Measurements from ENCODE around the gene CHGA.

Gene CHGA

GRCh38 chr14:92932448-92933395 is 9.8 kb downstream of the CHGA start:
- no peak overlapping the region for H3K27ac ChIP-seq (ENCODE audit: low read length)
- no peaks in the 10 kb centered on the region for H3K4me1 ChIP-seq (ENCODE audit: control insufficient read depth in 1 of 2, insufficient read depth in 2 of 2, low read length in 2 of 2)
- no peaks in the 10 kb centered on the region for H3K27me3 ChIP-seq (ENCODE audit: low read depth, low read length)
- no peak overlapping the region for H3K4me3 ChIP-seq (ENCODE audit: low read depth in 1 of 2, low read length in 2 of 2)
- H3K9me3 ChIP-seq (ENCODE audit: control insufficient read depth in 1 of 2, low read length in 2 of 2), result no peaks in the 10 kb centered on the region
- peaks cover 5 to 25% of the 10 kb centered on the region in 2 donors for H3K36me3 ChIP-seq (ENCODE audit: control insufficient read depth in 1 of 2, insufficient read depth in 2 of 2, low read length in 2 of 2)

DNA sequence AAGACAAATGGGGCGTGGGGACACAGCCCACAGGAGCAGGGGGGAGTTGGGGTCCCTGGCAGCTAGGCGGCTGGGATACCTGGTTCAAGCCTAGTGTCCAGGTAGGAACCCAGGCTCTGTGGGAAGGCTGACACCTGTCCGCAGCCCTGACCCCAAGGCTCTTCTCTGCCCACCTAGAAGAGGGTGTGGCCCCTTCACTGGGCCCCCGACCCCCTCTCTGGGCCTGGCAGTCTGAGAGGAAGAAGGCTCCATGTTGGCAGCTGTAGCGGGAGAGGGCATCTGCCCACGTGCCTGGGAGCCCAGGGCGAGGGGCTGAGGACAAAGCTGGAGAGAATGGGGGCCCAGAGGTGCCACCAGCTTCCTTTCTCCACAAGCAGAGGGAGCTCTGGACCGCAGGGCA is 10.5 kb downstream of the CHGA start:
- Histone ChIP-seq H3K27me3 (ENCODE audit: low read depth, low read length) (no peaks in the 10 kb centered on the region), H3K4me3 (ENCODE audit: low read depth in 1 of 2, low read length in 2 of 2) (no peak overlapping the region), H3K4me1 (ENCODE audit: control insufficient read depth in 1 of 2, insufficient read depth in 2 of 2, low read length in 2 of 2) (no peaks in the 10 kb centered on the region), H3K27ac (ENCODE audit: low read length) (no peak overlapping the region), H3K9me3 (ENCODE audit: control insufficient read depth in 1 of 2, low read length in 2 of 2) (no peaks in the 10 kb centered on the region), H3K36me3 (ENCODE audit: control insufficient read depth in 1 of 2, insufficient read depth in 2 of 2, low read length in 2 of 2) (peaks cover 5 to 25% of the 10 kb centered on the region in 2 donors)

- no peaks in the 10 kb centered on the region for H3K27me3 ChIP-seq (ENCODE audit: low read depth, low read length)
- peaks cover 5 to 33% of the 10 kb centered on the region in 2 donors for H3K36me3 ChIP-seq (ENCODE audit: control insufficient read depth in 1 of 2, insufficient read depth in 2 of 2, low read length in 2 of 2)
Observed at GRCh38 chr14:92934196-92935085, 11.5 kb downstream of the CHGA start.

GRCh38 chr14:92935446-92935845 is 12.5 kb downstream of the CHGA start:
- H3K36me3 ChIP-seq (ENCODE audit: control insufficient read depth in 1 of 2, insufficient read depth in 2 of 2, low read length in 2 of 2), result peaks cover 5 to 40% of the 10 kb centered on the region in 2 donors
- no peak overlapping the region for H3K4me3 ChIP-seq (ENCODE audit: low read depth in 1 of 2, low read length in 2 of 2)
- H3K9me3 ChIP-seq (ENCODE audit: control insufficient read depth in 1 of 2, low read length in 2 of 2), result no peaks in the 10 kb centered on the region
- H3K27ac ChIP-seq (ENCODE audit: low read length), result no peak overlapping the region
- no peaks in the 10 kb centered on the region for H3K4me1 ChIP-seq (ENCODE audit: control insufficient read depth in 1 of 2, insufficient read depth in 2 of 2, low read length in 2 of 2)
- no peaks in the 10 kb centered on the region for H3K27me3 ChIP-seq (ENCODE audit: low read depth, low read length)

More at GRCh38 chr14:92934196-92935085, 11.5 kb downstream of the CHGA start:
- H3K27ac ChIP-seq (ENCODE audit: low read length), result no peak overlapping the region
- H3K9me3 ChIP-seq (ENCODE audit: control insufficient read depth in 1 of 2, low read length in 2 of 2), result no peaks in the 10 kb centered on the region
- no peaks in the 10 kb centered on the region for H3K4me1 ChIP-seq (ENCODE audit: control insufficient read depth in 1 of 2, insufficient read depth in 2 of 2, low read length in 2 of 2)
- no peak overlapping the region for H3K4me3 ChIP-seq (ENCODE audit: low read depth in 1 of 2, low read length in 2 of 2)

DNA sequence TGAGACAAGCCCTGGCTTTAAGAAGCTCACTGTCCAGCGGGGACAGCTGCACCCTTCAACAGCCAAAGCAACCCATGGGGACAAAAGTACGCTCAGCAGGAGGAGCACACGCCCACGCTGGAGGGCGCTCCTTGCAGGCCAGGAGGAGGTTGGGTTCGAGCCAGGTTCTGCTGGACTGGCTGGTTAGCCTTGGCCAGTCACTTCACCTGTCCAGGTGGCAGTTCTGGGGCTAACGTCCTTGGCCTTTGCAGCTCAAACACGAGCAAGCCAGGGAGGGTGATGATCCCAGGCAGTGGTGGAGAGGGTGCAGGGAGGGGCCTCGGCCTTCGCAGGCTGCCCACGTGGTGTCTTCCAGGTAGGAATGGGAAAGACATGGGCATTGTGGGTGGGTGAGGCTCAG is 13.1 kb downstream of the CHGA start:
- no peak overlapping the region for H3K27ac ChIP-seq (ENCODE audit: low read length)
- H3K9me3 ChIP-seq (ENCODE audit: control insufficient read depth in 1 of 2, low read length in 2 of 2), result no peaks in the 10 kb centered on the region
- H3K4me3 ChIP-seq (ENCODE audit: low read depth in 1 of 2, low read length in 2 of 2), result no peak overlapping the region
- no peaks in the 10 kb centered on the region for H3K4me1 ChIP-seq (ENCODE audit: control insufficient read depth in 1 of 2, insufficient read depth in 2 of 2, low read length in 2 of 2)
- H3K27me3 ChIP-seq (ENCODE audit: low read depth, low read length), result no peaks in the 10 kb centered on the region
- H3K36me3 ChIP-seq (ENCODE audit: control insufficient read depth in 1 of 2, insufficient read depth in 2 of 2, low read length in 2 of 2), result peaks cover 5 to 42% of the 10 kb centered on the region in 2 donors

GRCh38 chr14:92937051-92937937 is 14.3 kb downstream of the CHGA start:
- no peaks in the 10 kb centered on the region for H3K4me1 ChIP-seq (ENCODE audit: control insufficient read depth in 1 of 2, insufficient read depth in 2 of 2, low read length in 2 of 2)
- H3K27ac ChIP-seq (ENCODE audit: low read length), result no peak overlapping the region
- peaks cover 12 to 54% of the 10 kb centered on the region in 2 donors for H3K36me3 ChIP-seq (ENCODE audit: control insufficient read depth in 1 of 2, insufficient read depth in 2 of 2, low read length in 2 of 2)
- H3K4me3 ChIP-seq (ENCODE audit: low read depth in 1 of 2, low read length in 2 of 2), result no peak overlapping the region
- H3K27me3 ChIP-seq (ENCODE audit: low read depth, low read length), result no peaks in the 10 kb centered on the region
- H3K9me3 ChIP-seq (ENCODE audit: control insufficient read depth in 1 of 2, low read length in 2 of 2), result no peaks in the 10 kb centered on the region

- Histone ChIP-seq H3K9me3 (ENCODE audit: control insufficient read depth in 1 of 2, low read length in 2 of 2) (no peaks in the 10 kb centered on the region), H3K4me3 (ENCODE audit: low read depth in 1 of 2, low read length in 2 of 2) (no peak overlapping the region), H3K27me3 (ENCODE audit: low read depth, low read length) (no peaks in the 10 kb centered on the region), H3K27ac (ENCODE audit: low read length) (no peak overlapping the region), H3K4me1 (ENCODE audit: control insufficient read depth in 1 of 2, insufficient read depth in 2 of 2, low read length in 2 of 2) (no peaks in the 10 kb centered on the region), H3K36me3 (ENCODE audit: control insufficient read depth in 1 of 2, insufficient read depth in 2 of 2, low read length in 2 of 2) (peaks cover 15 to 64% of the 10 kb centered on the region in 2 donors)
Observed at GRCh38 chr14:92938235-92938875, 15.4 kb downstream of the CHGA start.

DNA sequence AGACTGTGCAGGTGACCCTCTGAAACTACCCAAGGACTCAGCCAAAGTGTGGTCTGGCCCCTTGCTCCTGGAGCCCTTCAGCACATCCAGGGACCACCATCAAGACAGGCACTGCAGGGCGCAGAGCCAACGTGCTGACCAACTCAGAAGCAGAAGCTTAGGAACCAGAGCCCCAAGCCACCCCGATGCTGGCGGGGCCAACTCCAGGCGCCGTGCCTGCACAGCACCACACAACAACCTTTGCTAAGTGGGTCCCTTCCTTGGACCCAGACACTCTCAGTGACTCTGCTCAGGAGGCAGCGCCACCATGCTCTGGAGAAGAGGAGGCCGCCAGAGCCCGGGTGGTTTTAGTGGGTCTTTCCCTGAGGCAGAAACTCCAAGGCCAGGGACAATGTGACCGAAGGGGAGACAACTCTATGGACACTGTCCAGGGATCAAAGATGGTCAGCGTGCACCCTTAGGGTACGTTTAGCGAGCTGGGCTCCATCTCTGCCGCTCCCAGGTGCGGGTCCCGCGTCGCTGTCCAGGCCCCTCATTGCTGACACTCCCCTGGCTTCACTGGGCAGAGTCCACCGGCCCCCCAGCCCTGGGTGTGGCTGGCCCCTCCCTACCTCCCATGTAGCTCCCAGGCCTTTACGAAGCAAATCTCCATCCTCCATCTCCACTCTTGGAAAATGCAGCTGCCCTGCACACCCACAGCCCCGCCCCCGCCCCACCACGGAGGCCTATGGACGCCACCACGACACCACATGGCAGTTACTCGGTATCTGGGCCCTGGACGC is 16.1 kb downstream of the CHGA start:
- Histone ChIP-seq H3K36me3 (ENCODE audit: control insufficient read depth in 1 of 2, insufficient read depth in 2 of 2, low read length in 2 of 2) (peaks cover 18 to 71% of the 10 kb centered on the region in 2 donors), H3K4me1 (ENCODE audit: control insufficient read depth in 1 of 2, insufficient read depth in 2 of 2, low read length in 2 of 2) (no peaks in the 10 kb centered on the region), H3K27ac (ENCODE audit: low read length) (no peak overlapping the region), H3K4me3 (ENCODE audit: low read depth in 1 of 2, low read length in 2 of 2) (no peak overlapping the region), H3K9me3 (ENCODE audit: control insufficient read depth in 1 of 2, low read length in 2 of 2) (no peaks in the 10 kb centered on the region), H3K27me3 (ENCODE audit: low read depth, low read length) (no peaks in the 10 kb centered on the region)

GRCh38 chr14:92939699-92940098 is 16.7 kb downstream of the CHGA start:
- Histone ChIP-seq H3K27me3 (ENCODE audit: low read depth, low read length) (no peaks in the 10 kb centered on the region), H3K36me3 (ENCODE audit: control insufficient read depth in 1 of 2, insufficient read depth in 2 of 2, low read length in 2 of 2) (peaks cover 21 to 76% of the 10 kb centered on the region in 2 donors), H3K4me3 (ENCODE audit: low read depth in 1 of 2, low read length in 2 of 2) (no peak overlapping the region), H3K4me1 (ENCODE audit: control insufficient read depth in 1 of 2, insufficient read depth in 2 of 2, low read length in 2 of 2) (no peaks in the 10 kb centered on the region), H3K27ac (ENCODE audit: low read length) (no peak overlapping the region), H3K9me3 (ENCODE audit: control insufficient read depth in 1 of 2, low read length in 2 of 2) (no peaks in the 10 kb centered on the region)

GRCh38 chr14:92940543-92940942 is 17.6 kb downstream of the CHGA start:
- Histone ChIP-seq H3K4me1 (ENCODE audit: control insufficient read depth in 1 of 2, insufficient read depth in 2 of 2, low read length in 2 of 2) (no peaks in the 10 kb centered on the region), H3K9me3 (ENCODE audit: control insufficient read depth in 1 of 2, low read length in 2 of 2) (no peaks in the 10 kb centered on the region), H3K27ac (ENCODE audit: low read length) (no peak overlapping the region), H3K27me3 (ENCODE audit: low read depth, low read length) (no peaks in the 10 kb centered on the region), H3K36me3 (ENCODE audit: control insufficient read depth in 1 of 2, insufficient read depth in 2 of 2, low read length in 2 of 2) (peaks cover 21 to 80% of the 10 kb centered on the region in 2 donors), H3K4me3 (ENCODE audit: low read depth in 1 of 2, low read length in 2 of 2) (no peak overlapping the region)

All from muscle layer of duodenum (tissue), 2 donors.